HG02885 (cell line): ENCODE results near the gene P2RY10.
"Not testable (repeated sequence)": the region's sequence is repeated elsewhere in the genome, so short reads cannot be mapped to it uniquely, and the experiment has no call there.

Experiments
- ATAC-seq: cut with Tn5 transposase; IDR thresholded peaks from one replicate; pipeline ENCODE4 v1.9.1; 2021; ENCODE audit warnings: mild to moderate bottlenecking; ENCODE audit not compliant: unreplicated experiment, poor library complexity

P2RY10 gene, protein sequence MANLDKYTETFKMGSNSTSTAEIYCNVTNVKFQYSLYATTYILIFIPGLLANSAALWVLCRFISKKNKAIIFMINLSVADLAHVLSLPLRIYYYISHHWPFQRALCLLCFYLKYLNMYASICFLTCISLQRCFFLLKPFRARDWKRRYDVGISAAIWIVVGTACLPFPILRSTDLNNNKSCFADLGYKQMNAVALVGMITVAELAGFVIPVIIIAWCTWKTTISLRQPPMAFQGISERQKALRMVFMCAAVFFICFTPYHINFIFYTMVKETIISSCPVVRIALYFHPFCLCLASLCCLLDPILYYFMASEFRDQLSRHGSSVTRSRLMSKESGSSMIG

DNA sequence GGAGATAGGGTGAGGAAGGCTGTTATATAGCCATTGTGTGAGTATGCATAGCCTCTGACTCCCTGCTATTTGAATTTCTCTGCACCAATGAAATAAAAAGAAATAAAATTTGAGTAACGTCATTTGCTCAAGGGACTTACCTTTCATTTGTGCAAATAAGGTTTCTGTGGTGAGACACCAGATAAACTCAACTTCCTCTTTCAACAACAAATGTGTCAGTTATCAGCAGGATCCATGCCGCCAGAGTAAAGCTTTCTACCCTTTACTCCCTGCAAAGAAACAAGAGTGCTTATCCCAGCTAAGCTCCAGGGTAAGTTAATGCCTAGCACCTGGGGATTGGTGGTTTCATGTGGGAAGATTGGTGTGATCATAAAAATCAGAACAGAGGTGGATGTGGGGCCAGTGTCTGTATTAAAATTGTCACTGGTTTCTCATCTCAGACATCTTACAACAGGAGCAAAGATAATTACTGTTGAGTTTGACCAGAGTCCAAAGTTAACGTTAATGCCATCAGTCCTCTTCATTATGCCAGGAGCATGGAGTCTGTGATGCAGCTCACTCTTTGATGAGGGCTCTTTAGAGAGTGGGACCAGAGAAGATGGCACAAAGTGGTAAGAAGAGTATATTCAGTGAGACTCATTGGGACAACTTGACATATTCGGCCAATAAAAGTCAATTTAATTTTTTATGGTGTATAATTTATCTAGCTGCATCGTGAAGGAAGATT, at the start of gene P2RY10:
Gene P2RY10, plus strand, starts transcription at position 206 of the 727 bp plus-strand sequence. CDS start 15,130 bp downstream, outside the sequence.
- ATAC-seq, result peak; percentile 80

DNA sequence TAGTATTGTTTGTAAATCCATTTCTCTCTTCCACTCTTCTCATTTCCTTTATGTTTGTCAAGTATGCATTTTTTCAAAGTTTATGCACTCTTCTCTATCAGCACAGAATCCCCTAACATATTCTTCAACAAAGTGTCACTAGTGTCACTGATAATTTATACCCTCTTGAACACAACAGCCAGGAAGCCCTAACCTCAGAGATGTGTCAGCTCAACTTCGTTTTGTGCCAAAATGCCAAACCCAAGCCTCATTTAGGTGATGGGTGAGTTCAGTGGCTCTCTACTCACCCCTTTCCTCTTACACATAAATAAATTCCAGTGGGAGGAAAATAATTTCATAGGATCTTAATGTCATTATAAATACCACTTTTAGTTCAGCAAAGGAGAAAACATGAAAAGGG, 22.4 kb upstream of the P2RY10 start:
- ATAC-seq, result peak; percentile 9

DNA sequence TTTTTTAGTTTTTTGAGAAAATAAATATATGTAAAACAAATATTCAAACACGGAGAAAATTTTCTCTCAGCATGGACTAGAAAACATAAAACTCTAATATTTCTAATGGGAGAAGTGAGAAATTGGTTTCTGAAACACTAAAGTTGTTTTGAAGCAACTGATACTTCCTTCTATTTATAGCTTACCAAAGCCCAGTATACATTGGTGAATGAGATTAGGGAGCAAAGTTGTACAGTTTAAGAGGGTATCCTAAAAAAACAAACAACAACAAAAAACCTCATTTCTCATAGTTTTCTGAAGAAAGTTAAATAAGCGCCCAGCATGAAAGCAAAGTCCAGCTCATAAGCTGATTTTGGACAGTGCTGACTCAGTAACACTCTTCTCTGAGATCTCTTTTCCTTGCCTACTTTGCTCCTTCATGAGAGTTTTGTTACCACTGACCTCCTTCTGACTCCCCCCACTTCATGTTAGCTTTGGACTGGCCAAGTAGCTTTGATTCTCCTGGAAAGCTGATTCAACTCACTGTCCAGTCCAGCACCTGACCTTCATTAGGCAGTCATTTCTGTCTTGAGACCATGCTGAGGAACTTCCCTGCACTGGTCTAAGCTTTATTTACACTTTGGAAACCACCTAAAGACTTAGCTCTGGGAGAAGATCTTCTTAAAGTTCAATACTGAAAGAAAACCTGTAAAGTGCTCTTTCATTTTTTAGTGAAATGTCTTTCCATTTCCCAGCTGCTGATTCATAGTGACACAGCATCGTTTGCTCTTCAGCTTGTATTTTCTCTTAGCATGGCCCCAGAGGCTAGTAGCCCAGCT, 21.8 kb upstream of the P2RY10 start:
- peak; percentile 93 for ATAC-seq

DNA sequence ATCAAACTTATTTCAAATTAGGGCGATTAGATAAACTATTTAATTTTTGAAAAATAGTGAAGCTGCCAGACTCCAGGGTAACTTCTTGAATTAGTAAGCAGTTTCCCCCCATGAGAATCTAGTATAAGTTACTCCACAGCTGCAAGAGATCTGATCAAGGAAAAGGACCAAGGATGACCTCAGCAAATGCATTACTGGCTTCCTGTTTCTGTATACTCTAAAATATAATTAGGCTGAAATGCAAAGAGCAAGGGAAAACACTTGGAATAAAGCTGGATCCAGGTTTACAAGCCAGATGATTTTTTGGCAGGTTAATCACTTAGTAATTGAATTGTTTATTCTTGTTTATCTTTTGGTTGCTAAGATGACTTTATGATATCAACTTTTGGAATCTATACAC, 13.4 kb upstream of the P2RY10 start:
- ATAC-seq, result no peak

DNA sequence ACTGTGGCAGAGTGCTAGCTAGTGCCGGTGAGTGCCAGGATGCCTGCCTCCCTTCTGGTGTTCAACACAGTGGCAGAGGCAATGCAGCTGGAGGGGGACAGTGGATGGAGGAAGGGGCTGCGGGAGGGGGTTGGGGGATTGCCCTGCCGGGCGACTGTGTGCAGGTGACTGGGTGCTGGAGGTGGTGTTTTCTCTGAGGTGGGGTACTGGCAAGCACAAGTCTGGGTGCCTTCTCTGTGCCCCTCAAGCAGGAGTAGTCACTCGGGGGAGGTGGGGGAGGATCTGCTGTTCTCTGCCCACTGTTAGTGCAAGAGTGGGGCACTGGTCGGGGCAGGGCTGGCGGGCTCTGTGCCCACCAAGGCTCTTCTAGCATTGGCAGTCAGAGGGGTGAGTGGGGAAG, 10.3 kb upstream of the P2RY10 start:
- ATAC-seq, result no peak

DNA sequence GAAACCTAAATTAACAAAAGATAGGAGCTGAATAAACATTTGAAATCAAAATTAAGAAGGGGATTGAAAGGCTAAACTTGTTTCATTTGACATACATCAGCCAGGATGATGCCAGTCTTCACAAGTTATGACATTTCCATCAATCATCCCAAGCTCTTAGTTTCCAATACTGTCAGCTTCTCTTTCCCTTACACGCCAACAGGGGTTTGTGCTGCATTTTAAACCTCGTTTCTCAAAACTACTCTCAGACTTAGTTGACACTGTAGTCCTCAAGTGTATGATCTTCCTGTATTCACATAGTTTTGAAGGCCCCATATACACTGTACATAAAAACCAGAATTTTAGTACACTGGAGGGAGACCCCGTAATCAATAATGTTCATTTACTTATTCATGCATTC, 840 bp upstream of the P2RY10 start:
- no peak for ATAC-seq

DNA sequence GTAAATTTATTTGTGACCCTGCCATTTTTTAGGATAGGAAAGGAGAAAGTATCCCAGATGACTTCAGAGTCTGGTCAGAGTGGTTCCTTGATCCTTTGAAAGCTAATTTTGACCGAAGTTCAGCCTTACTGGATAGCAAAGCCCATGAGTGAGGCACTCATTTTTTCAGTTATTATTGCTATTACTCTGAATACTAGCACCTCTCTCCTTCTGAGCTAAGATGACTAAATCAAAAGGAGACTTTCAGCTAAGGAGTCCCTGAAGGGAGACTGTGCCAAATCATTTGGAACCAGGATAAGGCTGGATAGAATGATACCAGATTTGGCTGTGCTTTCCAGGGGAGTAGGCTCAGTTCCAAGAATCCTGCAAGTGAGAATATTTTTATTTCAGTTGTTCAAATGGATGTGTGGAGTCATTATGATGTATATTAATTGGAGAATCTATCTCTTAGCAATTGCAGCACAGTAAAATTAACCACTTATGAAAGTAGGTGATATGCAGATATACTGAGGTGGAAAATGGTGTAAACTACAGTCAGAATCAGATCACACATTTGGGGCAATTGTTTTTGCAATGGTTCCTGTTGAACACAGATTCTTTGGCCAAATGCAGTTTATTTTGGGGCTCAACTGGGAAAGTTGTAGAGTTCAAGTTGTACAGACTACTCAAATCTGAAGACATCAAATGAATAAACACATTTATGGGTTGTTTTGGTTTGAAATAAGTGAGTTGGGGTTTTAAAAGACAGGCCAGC, 1.2 kb downstream of the P2RY10 start:
- ATAC-seq, result no peak

DNA sequence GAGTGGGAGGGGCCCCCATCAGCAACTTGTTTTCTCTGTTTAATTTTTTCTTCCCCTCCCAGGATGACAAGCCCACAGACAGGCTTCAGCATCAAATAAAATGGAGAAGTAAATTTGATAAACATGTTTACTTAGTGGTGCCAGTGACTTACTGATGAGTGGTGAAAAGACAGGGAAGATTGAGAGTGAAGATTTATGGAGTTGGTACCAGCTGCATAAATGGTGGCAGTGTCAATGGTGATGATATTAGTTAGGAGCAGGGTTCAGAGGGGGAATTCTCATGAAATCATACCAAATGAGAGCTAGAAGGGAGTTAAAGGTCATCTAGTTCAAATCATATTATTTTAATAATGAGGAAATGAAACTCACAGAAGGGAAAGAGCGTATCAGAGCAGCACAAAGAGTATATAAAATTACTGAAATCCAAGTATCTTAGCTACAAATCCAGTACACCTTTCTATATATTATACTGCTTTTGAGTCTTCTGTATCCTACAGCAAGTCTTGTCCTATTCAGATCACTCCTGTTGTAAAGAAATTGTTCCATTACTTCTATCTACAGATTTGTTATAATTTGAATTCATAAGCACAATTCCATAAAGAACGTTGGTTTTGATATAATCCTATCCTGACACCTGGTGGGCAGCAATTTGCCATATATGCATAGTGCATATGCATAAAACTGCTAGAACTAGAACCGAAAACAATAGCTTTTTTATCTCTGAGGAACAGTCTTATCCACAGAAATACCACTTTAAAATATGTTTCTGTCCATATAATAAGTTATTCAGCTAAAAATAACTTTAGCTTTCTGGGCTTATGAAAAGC, 5.0 kb downstream of the P2RY10 start:
- ATAC-seq, result no peak

DNA sequence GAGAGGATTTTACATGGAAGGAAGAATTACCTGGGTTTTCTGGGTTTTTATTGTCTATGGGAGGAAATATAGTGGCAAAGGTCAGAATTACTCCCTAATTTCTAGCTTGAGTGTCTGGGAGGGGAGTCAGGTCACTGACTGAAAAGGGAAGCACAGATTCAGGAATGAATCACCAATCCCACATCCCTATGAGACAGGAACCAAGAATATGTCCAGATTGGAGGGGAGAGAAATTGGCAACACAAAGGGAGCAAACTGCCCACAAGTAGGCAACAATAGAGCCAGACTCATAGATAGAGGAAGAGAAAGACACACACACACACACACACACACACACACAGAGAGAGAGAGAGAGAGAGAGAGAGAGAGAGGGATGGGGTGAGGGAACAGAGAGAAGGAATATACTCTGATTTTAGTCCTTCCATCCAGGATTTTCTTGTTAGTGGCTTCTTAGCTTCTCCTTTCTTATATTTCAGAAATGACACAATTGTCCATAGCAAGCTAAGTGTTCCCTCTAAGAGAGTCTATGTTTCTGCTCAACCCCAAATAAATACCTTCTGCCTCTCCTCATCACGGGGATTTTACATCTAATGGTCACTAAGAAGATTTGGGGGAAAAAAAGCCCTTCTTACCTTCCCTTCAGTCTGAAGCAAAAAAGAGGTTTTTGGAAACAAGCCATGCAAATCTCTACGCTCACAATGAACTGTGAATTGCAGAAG, 12.0 kb downstream of the P2RY10 start:
- peak; percentile 12 for ATAC-seq

DNA sequence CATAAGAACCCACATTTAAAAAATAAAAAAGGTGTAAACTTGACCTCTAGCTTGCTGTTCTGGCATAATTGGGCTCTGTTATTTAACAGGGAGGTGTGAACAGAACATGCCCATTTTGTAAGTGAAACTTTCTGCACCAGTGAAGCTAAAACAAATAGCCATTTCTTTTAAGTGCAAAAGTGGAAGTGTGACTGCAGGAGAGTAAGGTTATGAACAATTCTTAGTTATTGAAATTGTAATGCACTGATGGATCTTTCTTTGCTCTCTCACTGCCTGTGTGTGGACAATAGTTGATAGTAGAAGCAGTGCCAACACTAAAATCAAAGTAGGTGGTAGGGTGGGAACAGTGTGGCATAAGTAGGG, 12.6 kb downstream of the P2RY10 start:
- ATAC-seq, result peak; percentile 89

DNA sequence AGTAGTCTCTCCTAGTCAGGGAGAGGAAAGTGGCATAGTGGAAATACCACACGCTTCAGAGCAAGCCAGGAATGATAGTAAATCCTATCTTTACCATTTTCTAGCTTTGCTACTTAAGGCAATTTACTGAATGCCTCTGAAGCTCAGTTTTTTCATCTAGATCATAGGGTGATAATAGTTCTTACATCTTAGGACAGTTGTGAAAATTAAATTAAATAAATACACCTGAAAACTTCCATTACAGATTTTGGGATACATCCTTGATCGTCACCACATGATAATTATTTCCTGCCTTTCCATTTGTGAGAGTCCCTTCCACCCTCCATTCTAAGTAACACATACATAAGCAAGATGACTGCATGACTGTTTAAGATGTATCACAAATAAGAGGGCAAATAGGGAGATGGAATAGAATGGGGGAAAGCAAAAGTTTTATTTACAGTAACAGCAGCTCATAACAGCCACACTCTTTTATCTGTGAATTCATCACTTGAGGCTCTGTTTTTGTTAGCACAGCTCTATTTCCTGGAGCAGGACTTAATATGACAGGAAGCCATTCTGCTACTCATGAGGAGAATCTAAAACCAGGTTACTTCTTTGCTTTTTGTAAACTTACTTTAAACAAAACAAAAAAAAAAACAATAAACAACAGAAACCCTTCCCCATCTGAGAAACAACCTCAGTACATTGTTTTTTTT, 13.4 kb downstream of the P2RY10 start:
- ATAC-seq, result no peak

DNA sequence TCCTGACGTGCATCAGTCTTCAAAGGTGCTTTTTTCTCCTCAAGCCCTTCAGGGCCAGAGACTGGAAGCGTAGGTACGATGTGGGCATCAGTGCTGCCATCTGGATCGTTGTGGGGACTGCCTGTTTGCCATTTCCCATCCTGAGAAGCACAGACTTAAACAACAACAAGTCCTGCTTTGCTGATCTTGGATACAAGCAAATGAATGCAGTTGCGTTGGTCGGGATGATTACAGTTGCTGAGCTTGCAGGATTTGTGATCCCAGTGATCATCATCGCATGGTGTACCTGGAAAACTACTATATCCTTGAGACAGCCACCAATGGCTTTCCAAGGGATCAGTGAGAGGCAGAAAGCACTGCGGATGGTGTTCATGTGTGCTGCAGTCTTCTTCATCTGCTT, 15.7 kb downstream of the P2RY10 start:
- no peak for ATAC-seq

DNA sequence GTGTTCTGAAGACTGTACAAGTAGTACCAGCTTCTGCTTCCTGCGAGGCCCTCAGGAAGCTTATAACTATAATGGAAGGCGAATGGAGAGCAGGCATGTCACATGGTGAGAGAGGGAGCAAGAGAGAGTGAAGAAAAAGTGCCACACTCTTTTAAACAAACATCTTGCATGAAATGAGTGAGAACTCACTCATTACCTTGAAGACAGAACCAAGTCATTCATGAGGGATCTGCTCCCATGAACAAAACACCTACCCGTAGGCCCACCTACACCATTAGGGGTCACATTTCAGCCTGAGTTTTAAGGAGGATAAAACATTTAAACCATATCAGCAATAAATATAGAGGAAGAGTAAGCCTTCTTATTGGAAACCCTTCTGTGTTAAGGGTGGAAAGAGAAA, 19.4 kb downstream of the P2RY10 start:
- no peak for ATAC-seq

DNA sequence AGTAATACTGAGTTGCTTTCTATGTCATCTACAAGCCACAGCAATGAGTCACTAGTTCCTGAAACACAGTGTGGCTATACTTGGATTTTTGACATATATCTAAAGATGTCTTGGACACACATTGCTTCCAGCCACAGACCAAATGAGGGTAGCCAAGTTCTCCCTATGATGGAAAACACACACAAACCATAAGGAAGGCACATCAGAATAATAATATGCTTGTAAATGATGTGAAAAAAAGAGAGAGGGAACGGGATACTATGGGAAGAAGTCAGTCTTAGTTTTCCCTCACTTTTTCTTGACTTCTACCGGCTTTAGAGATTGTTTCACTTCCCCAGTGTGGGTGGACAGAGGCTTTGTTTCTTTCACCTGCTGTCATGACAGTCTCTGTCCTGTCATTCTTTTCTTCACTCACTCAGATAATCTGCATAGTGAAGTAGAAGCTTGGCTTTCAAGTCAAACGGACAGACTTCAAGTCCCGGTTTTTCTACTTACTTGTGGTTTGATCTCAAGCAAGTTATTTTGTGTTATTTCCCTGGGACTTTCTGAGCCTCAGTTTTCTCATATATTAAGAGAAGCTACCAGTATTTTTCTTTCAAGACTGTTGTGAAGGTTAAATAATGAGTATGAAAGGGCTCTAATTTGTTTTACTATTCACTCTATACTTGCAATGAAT, 34.7 kb downstream of the P2RY10 start:
- ATAC-seq, result peak; percentile 99

DNA sequence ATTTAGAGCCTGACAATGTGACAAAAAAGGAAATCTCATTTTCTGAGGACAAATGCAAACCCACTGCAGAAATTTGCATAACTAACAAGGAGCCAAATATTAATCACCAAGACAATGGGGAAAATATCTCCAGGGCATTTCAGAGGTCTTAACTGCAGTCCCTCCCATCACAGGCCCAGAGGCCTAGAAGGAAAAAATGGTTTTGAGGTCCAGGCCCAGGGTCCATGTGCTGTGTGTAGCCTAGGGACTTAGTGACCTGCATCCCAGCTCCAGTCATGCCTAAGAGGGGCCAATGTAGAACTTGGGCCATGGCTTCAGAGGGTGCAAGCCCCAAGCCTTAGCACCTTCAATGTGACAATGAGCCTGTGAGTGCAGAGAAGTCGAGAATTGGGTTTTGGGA, 44.2 kb downstream of the P2RY10 start:
- no peak for ATAC-seq

DNA sequence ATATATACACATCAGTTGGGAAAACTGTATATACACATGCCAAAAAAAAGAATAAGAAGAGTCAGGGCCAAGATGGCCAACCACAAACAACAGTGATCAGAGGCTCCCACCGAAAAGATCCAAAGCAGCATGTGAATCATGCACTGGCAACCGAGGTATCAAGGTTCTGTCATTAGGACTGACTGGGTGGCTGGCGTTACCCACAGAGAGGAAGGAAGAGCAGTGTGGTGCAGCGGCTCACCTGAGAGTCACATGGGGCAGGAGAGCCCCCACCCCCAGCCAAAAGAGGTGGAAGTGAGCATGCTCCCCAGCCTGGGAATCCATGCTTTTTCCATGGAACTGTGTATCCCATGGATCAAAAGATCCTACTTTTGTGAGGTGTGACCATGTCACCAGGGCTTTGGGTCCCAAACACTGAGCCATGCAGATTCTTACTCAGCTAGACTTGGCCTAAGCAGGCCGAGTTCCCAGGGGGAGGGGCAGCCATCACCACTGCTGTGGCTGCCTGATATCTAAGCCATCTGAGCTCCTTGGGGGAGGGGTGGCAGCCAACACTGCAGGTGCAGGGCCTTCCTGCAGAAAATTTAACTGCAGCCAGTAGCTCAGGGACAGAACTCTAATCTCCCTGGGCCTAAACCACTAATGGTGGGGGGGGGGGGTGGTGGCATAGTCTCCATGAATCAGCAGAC, 52.8 kb downstream of the P2RY10 start:
- ATAC-seq, result no peak

DNA sequence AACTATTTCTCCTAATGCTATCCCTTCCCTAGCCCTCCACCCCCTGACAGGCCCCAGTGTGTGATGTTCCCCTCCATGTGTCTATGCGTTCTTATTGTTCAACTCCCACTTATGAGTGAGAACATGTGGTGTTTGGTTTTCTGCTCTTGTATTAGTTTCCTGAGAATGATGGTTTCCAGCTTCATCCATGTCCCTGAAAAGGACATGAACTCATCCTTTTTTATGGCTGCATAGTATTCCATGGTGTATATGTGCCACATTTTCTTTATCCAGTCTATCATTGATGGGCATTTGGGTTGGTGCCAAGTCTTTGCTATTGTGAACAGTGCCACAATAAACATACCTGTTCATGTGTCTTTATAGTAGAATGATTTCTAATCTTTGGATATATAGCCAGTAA, 62.3 kb downstream of the P2RY10 start:
- not testable (repeated sequence) for ATAC-seq
